HG03439 (cell line): ENCODE results near the gene MED7.
A peak's percentile ranks its signal among the peaks of the same experiment; 100 is the strongest.

Experiments used
- ATAC-seq: cut with Tn5 transposase; IDR thresholded peaks from one replicate; pipeline ENCODE4 v1.9.1; 2021; ENCODE audit warnings: mild to moderate bottlenecking, moderate library complexity; ENCODE audit not compliant: unreplicated experiment

MED7 gene

DNA sequence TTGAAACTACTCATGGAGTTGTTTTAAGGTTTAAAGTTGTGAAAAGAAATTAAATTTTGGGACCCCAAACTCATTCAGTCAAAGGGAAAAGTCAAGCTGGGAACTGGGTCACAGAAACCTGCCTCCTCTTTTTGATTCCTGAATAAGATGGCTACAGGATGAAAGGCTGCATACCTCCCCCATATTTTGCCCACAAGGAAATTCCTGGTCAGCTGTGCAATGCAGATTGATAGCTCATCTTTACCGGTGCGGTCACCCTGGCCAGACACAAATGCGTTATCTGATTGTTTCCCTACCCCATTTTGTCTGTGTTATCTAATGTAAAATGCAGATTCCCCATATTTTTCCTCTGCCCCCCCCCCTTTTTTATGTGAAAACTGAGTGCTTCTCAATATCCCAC lies 35.2 kb downstream of the MED7 start:
- no peak for ATAC-seq

DNA sequence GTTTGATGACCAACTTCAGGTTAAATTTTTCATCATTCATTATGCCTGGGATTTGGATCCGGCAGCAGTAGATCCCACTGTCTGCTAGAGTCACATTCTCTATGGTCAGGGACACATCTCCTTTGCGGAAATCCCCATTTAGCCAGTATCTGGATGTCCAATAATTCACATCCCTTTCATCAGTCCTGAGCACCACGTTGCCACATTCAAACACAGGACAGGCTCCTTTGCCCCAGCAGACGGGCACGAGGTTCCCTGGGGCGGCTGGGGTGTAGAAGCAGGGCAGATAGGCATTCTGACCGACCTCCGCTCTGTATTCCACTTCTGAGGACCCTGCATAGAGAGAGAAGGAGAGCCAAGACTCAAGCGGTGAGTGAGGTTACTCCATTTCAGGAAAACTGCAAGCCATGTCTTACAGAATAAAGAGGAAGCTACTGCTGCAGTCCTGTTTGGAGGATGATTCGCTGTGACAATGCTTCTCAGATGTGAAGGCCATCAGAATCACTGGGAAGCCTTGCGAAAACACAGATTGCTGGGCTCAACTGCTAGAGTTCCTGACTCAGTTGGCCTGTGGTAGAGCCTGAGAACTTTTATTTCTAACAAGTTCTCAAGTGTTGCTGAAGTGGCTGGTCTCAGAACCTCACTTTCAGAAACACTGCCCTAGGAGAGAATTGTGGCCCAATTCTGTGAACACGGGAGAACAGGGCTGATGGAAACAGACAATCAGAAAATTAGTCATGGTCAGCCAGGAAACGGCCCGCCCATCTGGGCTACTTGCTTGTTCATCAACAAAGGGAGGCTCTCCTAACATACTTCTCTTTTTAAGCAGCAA lies 35.8 kb downstream of the MED7 start:
- no peak for ATAC-seq

DNA sequence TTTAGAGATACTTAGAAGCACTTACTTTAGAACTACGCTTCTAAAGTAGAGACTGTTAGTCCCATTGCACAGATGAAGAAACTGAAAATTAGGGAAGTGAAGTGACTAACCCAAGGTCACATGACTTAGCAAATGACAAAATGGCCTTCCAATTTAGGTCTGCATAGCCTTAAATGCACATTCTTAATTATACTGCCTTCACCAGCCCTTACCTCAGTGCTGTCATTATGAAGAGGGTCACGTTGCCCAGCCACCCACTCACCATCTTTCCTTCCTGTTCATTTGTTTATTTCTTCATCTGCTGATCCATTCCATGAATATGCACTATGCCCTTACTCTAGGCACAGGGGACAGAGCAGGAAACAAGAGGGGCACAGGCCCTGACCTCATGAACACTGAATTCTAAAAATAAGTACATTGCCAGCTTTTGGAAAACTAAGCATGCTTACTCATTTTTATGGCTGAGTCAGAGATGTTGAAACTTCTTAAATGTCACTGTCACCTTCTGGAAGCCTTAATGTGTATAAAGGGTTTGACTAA lies 42.5 kb downstream of the MED7 start:
- ATAC-seq = no peak

DNA sequence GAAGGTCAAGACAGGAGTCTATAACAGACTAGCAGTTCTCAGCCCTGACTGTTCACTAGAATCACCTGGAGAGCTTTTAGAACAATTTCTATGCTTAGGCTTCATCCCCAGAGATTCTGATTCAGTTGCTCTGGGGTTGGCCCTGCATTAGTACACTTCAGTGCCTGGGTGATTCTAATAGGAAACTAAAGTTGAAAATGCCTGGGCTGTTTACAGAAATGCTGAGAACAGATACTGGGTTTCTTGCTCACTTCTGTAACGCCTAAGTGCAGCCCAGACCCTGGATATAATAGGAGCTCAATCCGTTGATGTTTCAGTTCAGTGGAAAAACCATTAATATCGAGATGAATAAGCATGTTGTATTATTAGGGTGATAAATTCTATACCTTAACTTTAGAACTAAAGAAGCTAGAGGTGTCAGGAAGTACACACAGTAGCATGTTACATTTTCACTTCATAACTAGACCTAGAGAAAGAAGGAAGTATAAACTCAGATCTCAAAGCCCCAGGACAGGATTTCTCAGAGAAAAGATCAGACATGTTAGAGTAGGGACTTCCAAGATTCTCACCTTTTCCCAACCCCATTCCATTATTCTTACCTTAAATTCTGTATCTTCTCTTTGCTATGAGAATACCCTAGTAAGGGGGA lies 54.2 kb downstream of the MED7 start:
- ATAC-seq = peak; percentile 54
